Osteocyte (in vitro differentiated cells): ENCODE results near the gene ADAMTS10. TPM values are rescaled to one million over a fixed set of nuclear protein-coding genes. Genes with fewer than 3 reads are reported as not detected.

ENCODE experiments used
- DNase-seq: peaks from one replicate; pipeline ENCODE4 v3.0.0; 2021; ENCODE audit warnings: mixed read lengths; ENCODE audit not compliant: unreplicated experiment; ENCODE audit errors: extremely low spot score
- H3K27ac Mint-ChIP-seq: one replicate; pipeline ENCODE4 v1.8.0; 2021; ENCODE audit warnings: mild to moderate bottlenecking, mixed read lengths; ENCODE audit not compliant: unreplicated experiment
- H3K27me3 Mint-ChIP-seq: one replicate; pipeline ENCODE4 v1.8.0; 2021; ENCODE audit warnings: mixed read lengths; ENCODE audit not compliant: unreplicated experiment
- H3K36me3 Mint-ChIP-seq: one replicate; pipeline ENCODE4 v1.8.0; 2021; ENCODE audit warnings: mixed read lengths; ENCODE audit not compliant: unreplicated experiment
- H3K4me1 Mint-ChIP-seq: one replicate; pipeline ENCODE4 v1.8.0; 2021; ENCODE audit warnings: mixed read lengths; ENCODE audit not compliant: unreplicated experiment
- H3K4me3 Mint-ChIP-seq: one replicate; pipeline ENCODE4 v1.8.0; 2021; ENCODE audit warnings: mild to moderate bottlenecking, moderate library complexity, mixed read lengths; ENCODE audit not compliant: unreplicated experiment
- H3K9me3 Mint-ChIP-seq: one replicate; pipeline ENCODE4 v1.8.0; 2021; ENCODE audit warnings: mixed read lengths; ENCODE audit not compliant: unreplicated experiment
- total RNA-seq: library from RNA; stranded (reverse); gene quantifications from 2 replicates; pipeline ENCODE4 v1.2.1, GENCODE V29; 2021
- TF ChIP-seq, protein P1 (sequence below): fragments of 200-600 bp; sonication (generic); IDR thresholded peaks from 2 replicates; pipeline ENCODE4 v1.5.0; 2021; ENCODE audit warnings: antibody characterized with exemption, mild to moderate bottlenecking, moderate library complexity

Gene ADAMTS10
- total RNA-seq, 1 donor from 2014 or later = 96.2 TPM

DNA sequence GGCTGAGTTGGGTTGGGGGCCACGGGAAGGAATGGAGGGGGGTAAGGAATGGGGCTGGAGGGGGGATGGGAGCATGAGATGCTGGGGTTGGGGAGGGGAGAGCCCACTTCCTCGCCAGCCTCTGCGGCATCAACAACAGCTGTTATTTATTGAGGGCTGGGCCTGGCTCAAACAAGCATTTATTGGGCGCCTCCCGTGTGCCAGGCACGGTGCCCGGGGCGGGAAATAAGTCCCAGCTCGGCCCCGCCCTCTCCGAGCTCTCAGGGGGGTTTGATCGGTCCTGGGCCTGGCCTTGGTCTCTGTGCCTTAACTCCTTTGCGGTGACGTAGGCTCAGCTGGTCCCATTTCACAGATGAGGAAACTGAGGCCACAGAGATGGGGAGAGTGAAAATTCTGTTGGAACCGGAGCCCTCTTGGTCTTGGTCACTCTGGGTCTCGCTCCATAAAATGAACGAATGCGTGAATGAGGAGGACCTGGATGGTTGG, 919 bp upstream of the ADAMTS10 start:
- Mint-ChIP-seq H3K9me3 (no peaks in the 10 kb centered on the region), H3K4me3 (peak overlapping the region; percentile 52), H3K4me1 (peaks cover 46% of the 10 kb centered on the region), H3K27me3 (no peaks in the 10 kb centered on the region), H3K36me3 (peaks cover 2% of the 10 kb centered on the region), H3K27ac (peak overlapping the region; percentile 76)
- TF ChIP-seq, protein P1, sequence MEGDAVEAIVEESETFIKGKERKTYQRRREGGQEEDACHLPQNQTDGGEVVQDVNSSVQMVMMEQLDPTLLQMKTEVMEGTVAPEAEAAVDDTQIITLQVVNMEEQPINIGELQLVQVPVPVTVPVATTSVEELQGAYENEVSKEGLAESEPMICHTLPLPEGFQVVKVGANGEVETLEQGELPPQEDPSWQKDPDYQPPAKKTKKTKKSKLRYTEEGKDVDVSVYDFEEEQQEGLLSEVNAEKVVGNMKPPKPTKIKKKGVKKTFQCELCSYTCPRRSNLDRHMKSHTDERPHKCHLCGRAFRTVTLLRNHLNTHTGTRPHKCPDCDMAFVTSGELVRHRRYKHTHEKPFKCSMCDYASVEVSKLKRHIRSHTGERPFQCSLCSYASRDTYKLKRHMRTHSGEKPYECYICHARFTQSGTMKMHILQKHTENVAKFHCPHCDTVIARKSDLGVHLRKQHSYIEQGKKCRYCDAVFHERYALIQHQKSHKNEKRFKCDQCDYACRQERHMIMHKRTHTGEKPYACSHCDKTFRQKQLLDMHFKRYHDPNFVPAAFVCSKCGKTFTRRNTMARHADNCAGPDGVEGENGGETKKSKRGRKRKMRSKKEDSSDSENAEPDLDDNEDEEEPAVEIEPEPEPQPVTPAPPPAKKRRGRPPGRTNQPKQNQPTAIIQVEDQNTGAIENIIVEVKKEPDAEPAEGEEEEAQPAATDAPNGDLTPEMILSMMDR = no peak
- DNase-seq = no peak

DNA sequence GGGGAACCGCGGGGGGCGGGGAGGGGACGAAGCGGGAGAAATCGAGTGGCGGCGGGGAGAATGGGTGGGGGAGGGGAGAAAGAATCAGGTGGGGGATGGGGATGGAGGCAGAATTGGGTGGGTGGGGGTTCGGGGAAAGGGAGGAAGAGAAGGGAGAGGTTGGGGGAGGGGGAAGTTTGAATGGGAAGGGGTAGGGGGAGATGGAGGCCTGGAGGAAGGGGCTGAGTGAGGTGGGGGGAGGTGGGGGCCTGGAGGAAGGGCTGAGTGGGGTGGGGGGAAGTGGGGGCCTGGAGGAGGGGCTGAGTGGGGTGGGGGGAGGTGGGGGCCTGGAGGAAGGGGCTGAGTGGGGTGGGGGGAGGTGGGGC, 403 bp upstream of the ADAMTS10 start:
- TF ChIP-seq, protein P1 = no peak
- no peak overlapping the region for H3K4me3 Mint-ChIP-seq
- H3K36me3 Mint-ChIP-seq = peaks cover 2% of the 10 kb centered on the region
- H3K4me1 Mint-ChIP-seq = peaks cover 47% of the 10 kb centered on the region
- H3K27me3 Mint-ChIP-seq = no peaks in the 10 kb centered on the region
- H3K27ac Mint-ChIP-seq = no peak overlapping the region
- no peaks in the 10 kb centered on the region for H3K9me3 Mint-ChIP-seq
- no peak for DNase-seq

DNA sequence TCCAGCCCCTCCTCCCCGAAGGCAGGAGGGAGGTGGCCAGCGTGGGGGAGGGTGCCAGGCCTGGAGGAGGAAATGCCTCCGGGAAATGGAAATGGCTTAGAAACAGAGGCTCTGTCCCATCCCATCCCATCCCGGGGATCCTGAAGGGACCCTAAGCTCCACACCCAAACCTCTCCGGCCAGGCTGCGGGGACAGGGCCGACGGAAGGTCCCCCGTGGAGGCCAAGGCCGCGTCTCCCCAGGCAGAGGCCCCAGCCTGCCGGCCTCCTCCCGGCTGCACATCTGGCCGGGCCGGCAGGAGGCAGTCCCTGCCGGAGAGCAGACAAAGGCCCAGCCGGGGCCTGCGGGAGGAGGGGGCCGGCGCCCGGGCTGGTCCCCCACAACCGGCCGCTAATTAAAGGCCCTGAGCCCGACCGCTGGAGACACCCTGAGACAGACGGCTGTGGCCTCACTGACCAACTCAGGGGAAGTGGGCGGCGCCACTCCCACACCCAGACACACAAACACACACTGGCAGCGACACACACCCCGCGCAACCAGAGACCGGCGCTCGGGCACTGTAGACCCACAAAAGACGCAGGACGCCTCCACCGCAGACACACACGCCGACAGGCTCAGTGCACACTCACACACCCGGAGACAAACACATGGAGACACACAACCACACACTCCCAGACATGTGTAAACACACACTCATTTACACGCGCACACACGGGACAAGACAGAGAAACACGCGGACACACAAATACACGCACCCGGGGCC, 1.1 kb downstream of the ADAMTS10 start:
- no peaks in the 10 kb centered on the region for H3K27me3 Mint-ChIP-seq
- TF ChIP-seq, protein P1 = peak; percentile 47
- H3K4me1 Mint-ChIP-seq = peaks cover 39% of the 10 kb centered on the region
- H3K27ac Mint-ChIP-seq = peak overlapping the region; percentile 90
- H3K9me3 Mint-ChIP-seq = no peaks in the 10 kb centered on the region
- DNase-seq = peak; percentile 88
- peaks cover 12% of the 10 kb centered on the region for H3K36me3 Mint-ChIP-seq
- peak overlapping the region; percentile 98 for H3K4me3 Mint-ChIP-seq

DNA sequence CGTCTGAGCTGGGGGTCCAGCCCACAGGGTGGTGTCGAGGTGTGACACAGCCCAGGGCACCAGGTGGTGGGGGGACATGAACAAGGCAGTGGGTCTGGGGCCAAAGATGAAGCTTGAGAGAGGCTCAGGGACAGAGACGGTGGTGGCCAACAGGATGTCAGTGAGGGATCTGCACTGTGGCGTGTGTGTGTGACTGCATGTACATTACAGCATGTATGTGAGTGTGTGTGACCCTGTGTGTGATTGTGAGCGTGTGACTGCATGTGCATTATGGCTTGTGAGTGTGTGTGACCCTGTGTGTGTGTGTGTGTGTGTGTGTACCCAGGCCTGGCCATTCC, 1.6 kb downstream of the ADAMTS10 start:
- H3K9me3 Mint-ChIP-seq = no peaks in the 10 kb centered on the region
- peak overlapping the region; percentile 98 for H3K4me3 Mint-ChIP-seq
- TF ChIP-seq, protein P1 = no peak
- no peak for DNase-seq
- peaks cover 12% of the 10 kb centered on the region for H3K36me3 Mint-ChIP-seq
- H3K4me1 Mint-ChIP-seq = peaks cover 39% of the 10 kb centered on the region
- no peaks in the 10 kb centered on the region for H3K27me3 Mint-ChIP-seq
- peak overlapping the region; percentile 76 for H3K27ac Mint-ChIP-seq

DNA sequence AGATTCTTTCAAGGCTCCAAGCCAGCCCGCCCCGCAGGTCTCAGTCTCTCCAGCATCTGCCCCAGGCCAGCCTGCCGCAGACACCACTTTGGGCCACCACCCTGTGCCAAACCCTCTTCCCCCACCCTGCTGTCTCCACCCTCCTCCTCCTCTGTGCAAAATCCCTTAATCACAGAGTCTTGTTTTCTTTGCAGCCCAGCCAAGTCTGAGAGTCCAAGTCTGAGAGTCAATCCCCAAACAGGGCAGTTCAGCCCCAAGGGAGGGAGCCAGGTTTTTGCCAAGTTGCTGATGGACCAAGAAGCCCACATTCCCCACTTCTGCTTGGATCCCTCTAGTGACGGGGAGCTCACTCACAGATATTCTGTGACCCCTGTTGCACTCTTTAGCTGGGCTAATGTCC, 3.1 kb downstream of the ADAMTS10 start:
- H3K27me3 Mint-ChIP-seq = no peaks in the 10 kb centered on the region
- H3K4me3 Mint-ChIP-seq = peak overlapping the region; percentile 27
- TF ChIP-seq, protein P1 = no peak
- H3K4me1 Mint-ChIP-seq = peaks cover 39% of the 10 kb centered on the region
- H3K36me3 Mint-ChIP-seq = peaks cover 24% of the 10 kb centered on the region
- no peak for DNase-seq
- no peaks in the 10 kb centered on the region for H3K9me3 Mint-ChIP-seq
- H3K27ac Mint-ChIP-seq = peak overlapping the region; percentile 76
